Transverse colon (tissue), 4 donors: ENCODE results near the gene GPR68.

Experiments
- POLR2A ChIP-seq: fragments of 450-650 bp; IDR thresholded peaks from one replicate; pipeline ENCODE4 v1.6.1; 2016; ENCODE audit warnings: antibody characterized with exemption, mild to moderate bottlenecking, moderate library complexity
- POLR2AphosphoS5 ChIP-seq, 3 donors: sonication (generic); formaldehyde crosslinking; IDR thresholded peaks; one replicate each; pipeline ENCODE4 v1.6.1; 2016; ENCODE audit warnings: antibody characterized with exemption in 3 of 3
- TF ChIP-seq, protein P1 (sequence below), 5 experiments: fragments of 200-600 bp in 3 of 5; fragments of 450-650 bp in 2 of 5; sonication (generic) in 3 of 5; IDR thresholded peaks; 1 replicate in 2 of 5; 2 replicates in 3 of 5; pipeline ENCODE4 v1.5.1; 2016 to 2017; ENCODE audit warnings: antibody characterized with exemption in 5 of 5, inconsistent platforms in 3 of 5, mild to moderate bottlenecking in 2 of 5, moderate library complexity in 1 of 5

DNA sequence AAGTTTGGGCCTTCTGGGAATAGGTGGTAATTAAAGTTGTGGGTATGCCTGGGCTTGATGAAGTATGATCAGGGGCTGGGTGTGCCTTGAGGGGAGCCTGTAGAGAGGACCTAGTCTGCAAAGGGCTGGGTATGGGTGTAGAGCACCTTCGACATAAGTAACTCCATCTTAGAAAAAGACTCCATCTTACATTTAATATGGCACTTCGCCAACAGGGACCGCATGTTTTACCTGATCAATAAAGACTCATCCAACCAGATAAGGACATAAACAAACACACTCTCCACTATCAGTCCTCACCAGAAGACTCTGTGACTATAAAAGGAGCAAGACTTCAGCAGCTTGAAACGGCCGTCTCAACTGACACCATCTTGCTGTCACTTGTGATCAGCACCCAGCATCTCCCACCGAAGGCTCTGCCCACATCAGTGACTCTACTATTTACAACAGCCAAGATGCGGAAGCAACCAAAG lies 23.5 kb upstream of the GPR68 start:
- TF ChIP-seq, protein P1, sequence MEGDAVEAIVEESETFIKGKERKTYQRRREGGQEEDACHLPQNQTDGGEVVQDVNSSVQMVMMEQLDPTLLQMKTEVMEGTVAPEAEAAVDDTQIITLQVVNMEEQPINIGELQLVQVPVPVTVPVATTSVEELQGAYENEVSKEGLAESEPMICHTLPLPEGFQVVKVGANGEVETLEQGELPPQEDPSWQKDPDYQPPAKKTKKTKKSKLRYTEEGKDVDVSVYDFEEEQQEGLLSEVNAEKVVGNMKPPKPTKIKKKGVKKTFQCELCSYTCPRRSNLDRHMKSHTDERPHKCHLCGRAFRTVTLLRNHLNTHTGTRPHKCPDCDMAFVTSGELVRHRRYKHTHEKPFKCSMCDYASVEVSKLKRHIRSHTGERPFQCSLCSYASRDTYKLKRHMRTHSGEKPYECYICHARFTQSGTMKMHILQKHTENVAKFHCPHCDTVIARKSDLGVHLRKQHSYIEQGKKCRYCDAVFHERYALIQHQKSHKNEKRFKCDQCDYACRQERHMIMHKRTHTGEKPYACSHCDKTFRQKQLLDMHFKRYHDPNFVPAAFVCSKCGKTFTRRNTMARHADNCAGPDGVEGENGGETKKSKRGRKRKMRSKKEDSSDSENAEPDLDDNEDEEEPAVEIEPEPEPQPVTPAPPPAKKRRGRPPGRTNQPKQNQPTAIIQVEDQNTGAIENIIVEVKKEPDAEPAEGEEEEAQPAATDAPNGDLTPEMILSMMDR (IDR thresholded peaks at IDR 0.05) = no peak
- TF ChIP-seq POLR2A (no peak), POLR2AphosphoS5 (IDR thresholded peaks at IDR 0.05) (no peak)
